Aorta (tissue), 5 donors: ENCODE measurements around the gene RALGAPB. TPM values are rescaled to one million over a fixed set of nuclear protein-coding genes. Genes with fewer than 3 reads are reported as not detected.

ENCODE experiments used
- ATAC-seq: fragments of 200-7000 bp; cut with Tn5 transposase; one replicate; pipeline ENCODE4 v1.9.1; 2022; ENCODE audit warnings: moderate library complexity; ENCODE audit not compliant: low FRiP score
- DNase-seq, 2 donors: peaks; one replicate each; pipeline ENCODE4 v3.0.0-alpha.2; 2020
- H3K27ac ChIP-seq, 2 donors: one replicate each; pipeline ENCODE4 v1.5.1; 2013; ENCODE audit warnings: low read length in 2 of 2, mild to moderate bottlenecking in 2 of 2, moderate library complexity in 2 of 2, control low read depth in 1 of 2, inconsistent platforms in 1 of 2, low read depth in 1 of 2
- H3K27me3 ChIP-seq, 2 donors: one replicate each; pipeline ENCODE4 v1.6.1; 2013; ENCODE audit warnings: control low read depth in 1 of 2, low read length in 1 of 2, mild to moderate bottlenecking in 1 of 2, moderate library complexity in 1 of 2; ENCODE audit not compliant: insufficient read depth in 2 of 2, control insufficient read depth in 1 of 2
- H3K36me3 ChIP-seq, 2 donors: one replicate each; pipeline ENCODE4 v1.6.1; 2013; ENCODE audit warnings: control low read depth in 1 of 2, low read length in 1 of 2, mild to moderate bottlenecking in 1 of 2; ENCODE audit not compliant: insufficient read depth in 2 of 2, control insufficient read depth in 1 of 2
- H3K4me1 ChIP-seq, 2 donors: one replicate each; pipeline ENCODE4 v1.6.1; 2013; ENCODE audit warnings: low read length in 2 of 2, control low read depth in 1 of 2, mild to moderate bottlenecking in 1 of 2, moderate library complexity in 1 of 2; ENCODE audit not compliant: insufficient read depth in 2 of 2, control insufficient read depth in 1 of 2
- H3K4me3 ChIP-seq, 2 donors: one replicate each; pipeline ENCODE4 v1.5.1; 2013; ENCODE audit warnings: low read length in 2 of 2, control low read depth in 1 of 2, mild to moderate bottlenecking in 1 of 2
- H3K9me3 ChIP-seq: one replicate; pipeline ENCODE4 v1.6.1; 2013; ENCODE audit warnings: mild to moderate bottlenecking, low read length; ENCODE audit not compliant: control insufficient read depth
- WGBS, 2 donors: extraction: QIAGEN DNeasy Blood & Tissue Kit; methylation state at CpG; one replicate each; pipeline ENCODE4 v1.1.7; 2013; 5-methylcytosine and 5-hydroxymethylcytosine counted together
- intact Hi-C, 2 donors: fragments of 100-400 bp; cut with DNase I; formaldehyde crosslinking; loops; one replicate each; pipeline versions ENCODE4 v1.14.2 to v1.15.0; 2022
- microRNA-seq, 2 donors: library from miRNA; unstranded; fragments of <30 nt; microRNA quantifications; one replicate each; pipeline ENCODE4 v1.2.0, GENCODE V29; 2020
- polyA plus RNA-seq, 2 donors: library from polyadenylated mRNA; stranded (reverse); fragments of 200-250 nt; gene quantifications; one replicate each; pipeline ENCODE4 v1.2.3, GENCODE V29; 2013
- total RNA-seq, 2 donors: library from RNA; stranded (reverse); fragmentation: NEBNext Ultra II Directional; extraction: Animal tissue kit (Norgen Biotek cat#: 25700); gene quantifications; one replicate each; pipeline ENCODE4 v1.2.1, GENCODE V29; 2021
- donor health status: healthy with polysubstance abuse.
- donor health status: Bipolar disorder and iron deficiency.
- donor health status: DM: no; HTN: no; CAD: no.
- donor health status: DM: no; HTN: no; CAD: no.
- donor health status: DM: yes; HTN: yes; CAD: no.

The RALGAPB gene
- total and polyA plus RNA-seq, 4 donors, result 5.9 to 41.3 (median 24.1) TPM

GRCh38 chr20:38624084-38624483 lies 151.4 kb downstream of the RALGAPB start:
- no peak overlapping the region for H3K4me3 ChIP-seq
- H3K27me3 ChIP-seq, result peaks cover 0 to 2% of the 10 kb centered on the region in 2 donors
- no peaks in the 10 kb centered on the region for H3K36me3 ChIP-seq
- peaks cover 5% of the 10 kb centered on the region for H3K9me3 ChIP-seq
- no peaks in the 10 kb centered on the region for H3K4me1 ChIP-seq
- DNase-seq (no peak), ATAC-seq (no peak)
- H3K27ac ChIP-seq, result no peak overlapping the region
- intact Hi-C loops, result no loop called here
- 78 to 91% methylated on average over 2 of the region's 2 CpGs for WGBS, 2 donors

GRCh38 chr20:38625896-38626295 lies 153.3 kb downstream of the RALGAPB start:
- Histone ChIP-seq H3K4me1 (no peaks in the 10 kb centered on the region), H3K36me3 (no peaks in the 10 kb centered on the region), H3K27me3 (peaks cover 0 to 2% of the 10 kb centered on the region in 2 donors), H3K4me3 (no peak overlapping the region), H3K9me3 (peaks cover 5% of the 10 kb centered on the region), H3K27ac (no peak overlapping the region)
- DNase-seq (no peak), ATAC-seq (no peak)
- intact Hi-C loops, result no loop called here

- intact Hi-C loops, result no loop called here
- peaks cover 5% of the 10 kb centered on the region for H3K9me3 ChIP-seq
- H3K27me3 ChIP-seq, result peaks cover 0 to 2% of the 10 kb centered on the region in 2 donors
- no peaks in the 10 kb centered on the region for H3K4me1 ChIP-seq
- DNase-seq (no peak), ATAC-seq (no peak)
- no peak overlapping the region for H3K27ac ChIP-seq
- no peaks in the 10 kb centered on the region for H3K36me3 ChIP-seq
- 86 to 87% methylated on average over 10 of the region's 10 CpGs for whole genome bisulfite sequencing, 2 donors
- no peak overlapping the region for H3K4me3 ChIP-seq
These were observed 154.4 kb downstream of the RALGAPB start for GRCh38 chr20:38626921-38627659.

Small RNA genes within 50 kb of the gene (microRNA-seq; reads per million reads assigned to microRNA genes)
- gene MIR548O2, result 0 reads per million in 2 donors

Other genes starting within 250 kb of the RALGAPB start
- gene KIAA1755, start 212.1 kb upstream of the RALGAPB start, total RNA-seq, result 10 to 100 TPM in 1 of 2 donors, 1 to 10 TPM in 1; 9.3 to 46.4 TPM
- 10 to 100 TPM in 1 of 2 donors, 1 to 10 TPM in 1; 2.0 to 31.9 TPM for gene KIAA1755, start 212.1 kb upstream of the RALGAPB start, polyA plus RNA-seq
- under 1 TPM; 0.19 to 0.51 TPM for gene BPI, start 168.7 kb upstream of the RALGAPB start, total RNA-seq
- under 1 TPM in 1 of 2 donors, not detected in 1; 0.82 TPM for gene BPI, start 168.7 kb upstream of the RALGAPB start, polyA plus RNA-seq
- gene LBP, start 126.4 kb upstream of the RALGAPB start, total RNA-seq, result 1 to 10 TPM; 2.7 to 7.8 TPM
- gene LBP, start 126.4 kb upstream of the RALGAPB start, polyA plus RNA-seq, result under 1 TPM; 0.20 to 0.25 TPM
- 10 to 100 TPM; 30.4 to 46.2 TPM for gene SNHG17, start 37.5 kb upstream of the RALGAPB start, total RNA-seq
- gene SNHG17, start 37.5 kb upstream of the RALGAPB start, polyA plus RNA-seq, result 10 to 100 TPM; 17.7 to 32.0 TPM
- gene ADIG, start 108.4 kb downstream of the RALGAPB start, total RNA-seq, result not detected
- not detected for gene ADIG, start 108.4 kb downstream of the RALGAPB start, polyA plus RNA-seq
- not detected for gene ARHGAP40, start 129.0 kb downstream of the RALGAPB start, total RNA-seq
- gene ARHGAP40, start 129.0 kb downstream of the RALGAPB start, polyA plus RNA-seq, result not detected